Parathyroid adenoma (tissue), 2 donors: ENCODE results near the gene RASSF8.

Experiments
- H2AFZ ChIP-seq: fragments of 300-600 bp; sonication (generic); one replicate; pipeline ENCODE4 v1.7.0; 2017; ENCODE audit warnings: antibody characterized with exemption, mild to moderate bottlenecking
- H3K27ac ChIP-seq: fragments of 300-600 bp; sonication (generic); one replicate; pipeline ENCODE4 v1.7.0; 2017
- H3K27me3 ChIP-seq: fragments of 300-600 bp; sonication (generic); one replicate; pipeline ENCODE4 v1.7.0; 2017; ENCODE audit warnings: low read length; ENCODE audit not compliant: control insufficient read depth, insufficient read depth
- H3K36me3 ChIP-seq: fragments of 300-600 bp; sonication (generic); one replicate; pipeline ENCODE4 v1.7.0; 2017; ENCODE audit warnings: low read length; ENCODE audit not compliant: control insufficient read depth, insufficient read depth
- H3K4me1 ChIP-seq: fragments of 300-600 bp; sonication (generic); one replicate; pipeline ENCODE4 v1.7.0; 2017; ENCODE audit warnings: control low read depth
- H3K4me2 ChIP-seq: fragments of 300-600 bp; sonication (generic); one replicate; pipeline ENCODE4 v1.7.0; 2017; ENCODE audit warnings: low read length
- H3K4me3 ChIP-seq: fragments of 300-600 bp; sonication (generic); one replicate; pipeline ENCODE4 v1.7.0; 2017; ENCODE audit warnings: low read depth, low read length
- H3K79me2 ChIP-seq: fragments of 300-600 bp; sonication (generic); one replicate; pipeline ENCODE4 v1.7.0; 2017; ENCODE audit warnings: control low read depth
- H3K9ac ChIP-seq: fragments of 300-600 bp; sonication (generic); one replicate; pipeline ENCODE4 v1.7.0; 2017; ENCODE audit warnings: mild to moderate bottlenecking
- H3K9me3 ChIP-seq: fragments of 300-600 bp; sonication (generic); one replicate; pipeline ENCODE4 v1.7.0; 2017; ENCODE audit warnings: low read length; ENCODE audit not compliant: control insufficient read depth
- CTCF ChIP-seq: fragments of 300-600 bp; sonication (generic); IDR thresholded peaks from one replicate; pipeline ENCODE4 v1.7.0; 2017; ENCODE audit warnings: antibody characterized with exemption, mild to moderate bottlenecking
- donor health status: primary hyperparathyroidism.

The RASSF8 gene

DNA sequence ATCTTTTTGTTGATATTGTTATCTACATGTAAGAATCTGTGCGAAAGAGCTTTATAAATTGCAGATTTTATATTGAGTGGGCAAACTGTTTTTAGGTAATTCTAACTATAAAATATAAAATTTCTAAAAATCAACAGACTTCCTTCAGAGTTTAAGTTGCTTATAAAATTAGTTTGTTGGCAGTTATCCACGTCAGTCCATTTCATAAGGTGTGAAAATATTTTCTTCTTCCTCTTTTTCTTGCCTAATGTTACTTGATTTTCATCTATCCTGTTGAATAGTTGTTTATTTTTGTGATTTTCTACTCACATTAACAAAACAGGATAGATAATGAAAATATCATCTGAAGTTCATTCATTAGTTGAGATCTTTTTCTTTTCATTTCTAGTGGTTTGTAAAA, 58.0 kb downstream of the RASSF8 start:
- Histone ChIP-seq H3K4me3 (no peak overlapping the region), H3K9me3 (no peaks in the 10 kb centered on the region)

GRCh38 chr12:26017484-26018211, 59.2 kb downstream of the RASSF8 start:
- Histone ChIP-seq H3K9ac (no peak overlapping the region), H3K9me3 (no peaks in the 10 kb centered on the region), H3K27ac (no peak overlapping the region), H3K79me2 (peaks cover 4% of the 10 kb centered on the region), H3K4me2 (no peak overlapping the region), H2AFZ (no peak overlapping the region), H3K27me3 (no peaks in the 10 kb centered on the region), H3K36me3 (no peaks in the 10 kb centered on the region), H3K4me1 (no peaks in the 10 kb centered on the region), H3K4me3 (no peak overlapping the region)
- TF ChIP-seq CTCF: peak; percentile 22

More for the DNA sequence above, 58.0 kb downstream of the RASSF8 start:
- Histone ChIP-seq H3K4me1 (no peaks in the 10 kb centered on the region), H3K9ac (no peak overlapping the region), H3K27ac (no peak overlapping the region), H3K4me2 (no peak overlapping the region), H3K79me2 (peaks cover 4% of the 10 kb centered on the region), H3K36me3 (no peaks in the 10 kb centered on the region), H2AFZ (no peak overlapping the region), H3K27me3 (no peaks in the 10 kb centered on the region)
- no peak for TF ChIP-seq CTCF

- H3K36me3 ChIP-seq: no peaks in the 10 kb centered on the region
- H3K4me3 ChIP-seq: no peak overlapping the region
- peaks cover 4% of the 10 kb centered on the region for H3K79me2 ChIP-seq
- no peak overlapping the region for H3K9ac ChIP-seq
- TF ChIP-seq CTCF: no peak
- H3K27me3 ChIP-seq: no peaks in the 10 kb centered on the region
- H3K4me2 ChIP-seq: no peak overlapping the region
- H2AFZ ChIP-seq: no peak overlapping the region
- no peaks in the 10 kb centered on the region for H3K4me1 ChIP-seq
- H3K27ac ChIP-seq: no peak overlapping the region
- no peaks in the 10 kb centered on the region for H3K9me3 ChIP-seq
Observed at GRCh38 chr12:26018926-26019325, 60.4 kb downstream of the RASSF8 start.

- no peak overlapping the region for H3K27ac ChIP-seq
- no peaks in the 10 kb centered on the region for H3K9me3 ChIP-seq
- no peaks in the 10 kb centered on the region for H3K27me3 ChIP-seq
- no peak overlapping the region for H3K9ac ChIP-seq
- no peak overlapping the region for H3K4me2 ChIP-seq
- no peak overlapping the region for H3K4me3 ChIP-seq
- H3K36me3 ChIP-seq: no peaks in the 10 kb centered on the region
- no peak overlapping the region for H2AFZ ChIP-seq
- no peak for TF ChIP-seq CTCF
- peaks cover 4% of the 10 kb centered on the region for H3K79me2 ChIP-seq
- H3K4me1 ChIP-seq: no peaks in the 10 kb centered on the region
Observed at GRCh38 chr12:26021534-26021933, 63.1 kb downstream of the RASSF8 start.

- H3K4me3 ChIP-seq: no peak overlapping the region
- no peak overlapping the region for H2AFZ ChIP-seq
- no peak overlapping the region for H3K9ac ChIP-seq
- no peaks in the 10 kb centered on the region for H3K9me3 ChIP-seq
- peaks cover 4% of the 10 kb centered on the region for H3K79me2 ChIP-seq
- no peak for TF ChIP-seq CTCF
- H3K36me3 ChIP-seq: no peaks in the 10 kb centered on the region
- no peak overlapping the region for H3K4me2 ChIP-seq
- H3K4me1 ChIP-seq: no peaks in the 10 kb centered on the region
- no peaks in the 10 kb centered on the region for H3K27me3 ChIP-seq
- H3K27ac ChIP-seq: no peak overlapping the region
Observed at GRCh38 chr12:26022043-26022442, 63.6 kb downstream of the RASSF8 start.
